MV-4-11 (cell line): ENCODE results near the gene C4orf54.

Experiments
- DNase-seq: peaks from one replicate; lab custom pipeline; 2025; lab: John Stamatoyannopoulos, UW

Gene C4orf54

GRCh38 chr4:99651811-99652485 lies 5.7 kb downstream of the C4orf54 start:
- no peak for DNase-seq

- DNase-seq: no peak
These were observed 6.4 kb downstream of the C4orf54 start for GRCh38 chr4:99651016-99651769.

- no peak for DNase-seq
These were observed 7.8 kb downstream of the C4orf54 start for GRCh38 chr4:99649778-99650177.

GRCh38 chr4:99649208-99649607 lies 8.4 kb downstream of the C4orf54 start:
- no peak for DNase-seq

GRCh38 chr4:99648321-99648720 lies 9.3 kb downstream of the C4orf54 start:
- no peak for DNase-seq

- DNase-seq: no peak
These were observed 10.6 kb downstream of the C4orf54 start for GRCh38 chr4:99647071-99647470.

GRCh38 chr4:99645638-99646037 lies 12.0 kb downstream of the C4orf54 start:
- peak; percentile 14 for DNase-seq

GRCh38 chr4:99645036-99645435 lies 12.6 kb downstream of the C4orf54 start:
- no peak for DNase-seq

- DNase-seq: no peak
These were observed 13.2 kb downstream of the C4orf54 start for GRCh38 chr4:99644453-99644852.

- DNase-seq: no peak
These were observed 14.7 kb downstream of the C4orf54 start for GRCh38 chr4:99642725-99643489.

- DNase-seq: no peak
These were observed 17.0 kb downstream of the C4orf54 start for GRCh38 chr4:99640676-99641075.

GRCh38 chr4:99637174-99637573 lies 20.5 kb downstream of the C4orf54 start:
- no peak for DNase-seq

- DNase-seq: no peak
These were observed 21.2 kb downstream of the C4orf54 start for GRCh38 chr4:99636422-99636821.

GRCh38 chr4:99635601-99636000 lies 22.0 kb downstream of the C4orf54 start:
- peak; percentile 1 for DNase-seq

GRCh38 chr4:99634742-99635360 lies 22.8 kb downstream of the C4orf54 start:
- DNase-seq: no peak

- DNase-seq: no peak
These were observed 23.9 kb downstream of the C4orf54 start for GRCh38 chr4:99633772-99634171.

GRCh38 chr4:99630857-99631360 lies 26.7 kb downstream of the C4orf54 start:
- no peak for DNase-seq

GRCh38 chr4:99629962-99630554 lies 27.6 kb downstream of the C4orf54 start:
- no peak for DNase-seq

GRCh38 chr4:99628040-99628439 lies 29.6 kb downstream of the C4orf54 start:
- no peak for DNase-seq

GRCh38 chr4:99625369-99625768 lies 32.3 kb downstream of the C4orf54 start:
- DNase-seq: no peak

GRCh38 chr4:99624141-99624719 lies 33.4 kb downstream of the C4orf54 start:
- no peak for DNase-seq
